SIG-M5 treated with dmso at 0.1 percent for 504 hours (cell line): ENCODE data around the gene PTH1R.

Source experiments
- DNase-seq: peaks from one replicate; lab custom pipeline; 2025; ENCODE audit not compliant: unreplicated experiment; lab: John Stamatoyannopoulos, UW

PTH1R gene

DNA sequence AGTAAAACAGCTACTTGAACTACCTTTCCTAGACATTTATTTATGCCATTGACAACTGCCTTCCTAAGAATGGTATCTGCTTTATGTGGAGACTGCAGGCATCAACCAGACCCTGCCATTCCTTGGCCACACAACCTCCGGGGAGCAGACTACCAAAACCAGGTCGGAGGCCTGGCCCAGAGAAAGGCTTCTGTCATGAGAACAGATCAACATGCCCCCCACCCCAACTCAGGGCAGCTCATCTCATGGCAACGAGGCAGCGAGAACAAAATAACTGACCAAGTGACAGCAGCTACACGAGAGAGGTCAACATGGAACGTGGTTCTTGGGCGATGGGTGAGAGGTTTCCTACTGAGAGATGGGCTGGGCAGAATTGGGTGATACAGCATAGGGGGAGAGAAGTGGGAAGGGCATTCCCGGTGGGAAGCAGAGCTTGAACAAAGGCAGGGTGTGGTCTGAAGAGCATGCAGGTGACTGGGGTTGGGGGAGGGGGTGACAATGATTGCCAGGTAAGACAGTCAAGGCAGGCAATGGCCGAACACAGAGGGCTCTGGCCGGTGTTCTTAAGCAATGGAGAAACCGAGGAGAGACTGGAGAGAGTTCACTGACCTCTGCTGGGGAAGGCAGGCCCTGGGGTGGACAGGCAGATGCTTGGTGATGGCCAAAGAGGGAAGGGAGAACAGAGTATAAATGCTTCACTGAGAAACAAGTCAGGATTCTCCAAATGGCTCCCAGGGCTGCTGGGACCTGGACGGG is 65.1 kb downstream of the PTH1R start:
- no peak for DNase-seq

DNA sequence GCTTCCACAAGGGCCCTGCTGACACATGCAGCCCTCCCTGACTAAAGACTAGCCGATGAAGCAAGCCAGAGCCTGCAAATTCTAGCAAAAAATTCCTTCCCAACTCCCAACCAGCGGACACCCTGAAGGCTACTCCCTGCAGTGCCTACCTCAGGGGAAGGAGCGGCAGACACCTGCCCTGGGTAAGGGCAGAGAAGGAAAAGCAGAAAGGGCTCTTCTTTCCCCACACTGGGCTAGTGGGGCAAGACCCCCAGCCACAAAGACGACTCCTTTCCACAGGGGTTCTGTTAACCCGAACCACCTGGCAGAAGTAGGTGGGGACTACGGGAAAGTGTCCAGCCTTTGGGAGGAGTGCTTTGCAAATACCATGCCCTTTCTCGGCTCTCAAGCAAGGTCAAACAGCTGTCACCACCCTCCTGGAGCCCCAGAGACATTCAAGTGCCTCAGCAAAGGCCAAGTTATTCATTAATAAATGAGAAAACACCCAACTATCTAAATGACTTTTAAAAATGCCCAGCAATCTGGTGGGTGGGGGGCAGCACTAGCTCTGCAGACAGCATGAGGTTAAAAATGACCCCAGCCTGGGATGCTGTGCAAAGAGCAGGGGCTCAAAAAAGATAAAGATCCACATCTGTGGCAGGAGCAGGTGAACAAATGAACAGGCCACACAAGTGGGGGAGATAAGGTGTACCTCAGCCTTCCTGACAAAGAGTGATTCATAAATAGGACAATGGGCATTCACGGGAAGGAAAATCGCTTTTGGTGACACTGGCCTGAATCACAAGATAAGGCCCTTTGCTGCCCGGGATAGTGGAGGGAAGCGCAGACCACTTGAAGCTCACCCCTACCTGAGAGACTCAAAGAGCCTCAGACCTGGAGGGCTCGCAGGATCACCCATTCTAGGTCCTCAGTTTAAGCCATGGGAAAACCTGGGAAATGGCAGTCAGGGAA is 66.0 kb downstream of the PTH1R start:
- no peak for DNase-seq

DNA sequence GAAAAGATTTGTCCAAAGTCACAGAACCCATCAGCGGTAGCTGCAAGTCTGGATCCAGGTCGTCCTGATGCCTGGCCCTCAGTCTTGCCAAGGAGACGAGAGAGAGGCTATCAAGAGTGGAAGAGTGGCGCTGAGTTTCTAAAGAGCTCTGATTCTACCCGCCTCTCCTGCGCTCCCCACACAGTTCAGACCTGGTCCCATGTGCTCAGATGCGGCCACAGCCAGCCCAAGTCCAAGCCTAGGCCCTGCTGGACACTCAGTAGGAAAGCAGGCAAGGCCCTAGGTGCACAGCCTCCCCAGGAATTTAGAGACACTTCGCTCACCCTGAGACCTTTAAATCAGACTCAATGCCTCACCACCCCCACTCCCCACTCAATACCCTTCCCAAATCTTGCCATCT is 66.7 kb downstream of the PTH1R start:
- no peak for DNase-seq

DNA sequence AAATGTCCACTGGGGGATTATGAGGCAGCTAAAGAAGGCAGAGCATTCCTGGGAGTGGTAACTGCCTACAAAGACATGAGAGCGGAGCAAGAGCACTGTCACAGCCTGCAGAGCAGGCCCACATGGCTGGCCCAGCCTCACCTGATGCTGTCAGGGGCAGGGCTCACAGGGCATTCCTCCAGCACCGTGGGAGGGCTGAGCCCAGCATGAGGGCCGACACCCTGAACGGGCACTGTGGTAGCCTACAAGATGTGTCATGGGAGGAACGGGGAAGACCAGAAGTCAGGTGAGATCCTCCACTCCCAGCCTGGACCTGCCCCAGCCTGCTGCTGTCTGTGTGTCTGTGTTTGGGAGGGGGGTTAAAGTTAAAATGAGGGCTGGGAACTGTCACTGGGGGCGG is 68.9 kb downstream of the PTH1R start:
- DNase-seq, result no peak

DNA sequence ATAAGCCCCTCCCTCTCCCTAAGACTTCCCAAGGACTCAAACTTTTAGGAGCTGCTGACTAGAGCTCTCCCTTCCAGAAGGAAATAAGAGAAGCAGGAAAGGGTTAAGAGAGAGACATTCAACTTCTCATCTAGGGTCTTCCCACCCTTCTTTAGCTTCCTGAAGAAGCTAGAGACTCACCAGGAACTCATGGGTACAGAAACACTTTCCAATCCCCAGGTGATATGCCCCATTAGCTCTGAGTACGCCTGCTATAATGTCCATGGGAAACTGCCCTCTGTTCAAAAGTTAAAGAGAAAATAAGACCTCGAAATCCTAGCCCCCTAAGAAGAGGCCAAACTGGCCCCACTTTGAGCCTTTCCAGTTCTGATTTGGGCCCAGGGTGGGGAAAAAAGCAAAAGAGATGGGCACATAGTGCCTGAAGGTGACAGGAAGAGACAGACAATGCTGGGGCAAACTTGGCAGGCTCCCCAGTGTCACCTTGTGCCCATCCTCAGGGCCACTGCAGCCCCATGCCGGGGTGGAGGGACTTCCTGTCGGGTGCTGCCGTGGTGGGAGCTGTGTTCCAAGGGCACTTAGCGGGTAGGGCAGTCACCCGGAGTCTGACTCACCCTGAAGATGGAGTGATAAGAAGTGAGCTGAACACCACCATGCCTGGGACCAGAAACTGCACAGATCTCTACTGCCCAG is 69.5 kb downstream of the PTH1R start:
- DNase-seq, result no peak

DNA sequence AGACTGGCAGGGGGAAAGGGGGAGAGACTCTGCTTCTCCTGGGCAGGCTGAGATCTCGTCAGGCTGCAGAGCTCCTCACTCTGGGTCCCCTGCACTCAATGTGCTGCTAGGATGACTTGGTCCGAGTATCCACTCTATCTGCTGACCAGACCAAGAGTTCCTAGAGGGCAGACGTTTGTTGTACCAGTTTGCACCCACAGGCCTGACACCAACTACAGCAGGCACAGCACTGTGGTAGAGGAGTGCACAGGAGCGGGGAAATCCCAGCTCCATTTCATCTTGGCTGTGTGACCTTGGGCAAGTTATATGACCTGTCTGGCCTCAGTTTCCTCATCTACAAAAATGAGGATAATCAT is 70.0 kb downstream of the PTH1R start:
- DNase-seq, result no peak

DNA sequence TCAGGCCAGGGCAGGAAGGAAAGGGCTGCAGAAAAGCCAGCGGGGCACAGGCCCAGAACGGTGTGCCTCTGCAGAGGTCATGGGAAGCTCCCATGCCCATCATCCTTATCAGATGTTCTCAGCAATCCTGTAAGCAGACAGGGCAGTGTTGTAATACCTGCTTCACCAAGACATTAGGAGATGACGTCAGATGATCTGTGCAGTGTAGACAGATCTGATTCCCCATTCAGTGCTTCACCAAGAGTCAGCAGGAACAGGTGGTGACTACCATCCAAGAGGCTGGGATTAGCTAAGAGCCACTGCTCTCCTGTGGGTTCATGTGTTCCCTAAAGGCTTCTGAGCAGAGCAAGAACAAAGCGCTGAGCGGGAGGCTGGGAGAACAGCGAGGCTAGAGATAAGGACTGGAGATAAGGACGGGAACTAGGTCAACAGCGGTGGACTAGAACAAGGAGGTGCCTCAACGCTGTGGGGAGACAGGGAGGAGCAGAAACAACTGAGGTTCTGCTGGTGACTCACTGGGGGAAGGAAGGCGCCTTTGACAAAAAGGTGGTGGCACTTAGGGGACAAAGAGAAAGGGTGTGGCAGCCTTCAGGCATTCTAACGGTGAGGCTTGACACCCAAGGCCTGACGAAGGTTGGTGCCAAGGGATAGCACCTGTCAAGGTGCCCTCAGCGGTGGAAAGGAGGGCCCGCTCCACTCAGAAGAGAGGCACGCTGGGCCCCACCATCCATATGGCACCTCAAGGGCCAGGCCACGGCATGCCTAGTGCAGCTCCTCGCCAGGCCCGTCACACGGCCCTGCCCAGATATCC is 70.7 kb downstream of the PTH1R start:
- peak; percentile 68 for DNase-seq

DNA sequence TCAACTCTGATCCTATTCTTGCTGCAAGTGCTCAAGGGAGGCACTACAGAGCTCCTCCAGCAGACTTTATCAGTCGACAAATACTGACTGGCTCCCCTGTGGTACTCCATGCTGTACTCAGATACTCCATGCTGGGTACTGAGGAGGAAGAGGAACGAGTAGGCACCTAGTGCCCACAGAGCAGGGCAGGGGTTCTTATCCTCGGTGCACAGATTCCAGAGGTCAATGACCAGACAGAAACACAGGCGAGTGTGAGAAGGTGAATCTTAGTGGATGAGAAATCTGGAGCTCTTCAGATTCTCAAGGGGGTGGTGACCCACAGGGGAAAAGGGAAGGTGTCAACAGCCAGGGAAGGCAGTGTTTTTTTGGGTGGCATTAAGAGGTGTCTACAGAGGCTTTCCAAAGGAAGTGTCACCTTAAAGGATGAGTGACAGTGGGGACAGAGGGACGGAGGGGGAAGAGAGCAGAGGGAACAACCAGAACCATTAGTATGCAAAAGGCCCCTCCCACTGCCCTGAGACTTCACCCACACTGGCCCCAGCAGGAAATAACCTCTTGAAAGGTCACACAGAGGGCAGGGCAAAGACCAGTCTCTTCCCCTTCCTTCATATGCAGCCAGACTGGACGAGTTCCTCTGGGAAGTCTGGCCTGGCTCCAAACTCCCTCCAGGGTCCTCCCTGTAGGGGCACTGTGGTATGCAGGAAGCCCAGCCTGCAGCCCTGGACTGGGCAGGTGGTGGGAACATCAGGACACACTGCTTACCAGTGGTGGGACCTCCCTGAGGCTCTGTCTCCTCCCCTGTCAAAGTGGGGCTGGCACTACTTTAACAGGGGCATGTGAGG is 71.5 kb downstream of the PTH1R start:
- no peak for DNase-seq

DNA sequence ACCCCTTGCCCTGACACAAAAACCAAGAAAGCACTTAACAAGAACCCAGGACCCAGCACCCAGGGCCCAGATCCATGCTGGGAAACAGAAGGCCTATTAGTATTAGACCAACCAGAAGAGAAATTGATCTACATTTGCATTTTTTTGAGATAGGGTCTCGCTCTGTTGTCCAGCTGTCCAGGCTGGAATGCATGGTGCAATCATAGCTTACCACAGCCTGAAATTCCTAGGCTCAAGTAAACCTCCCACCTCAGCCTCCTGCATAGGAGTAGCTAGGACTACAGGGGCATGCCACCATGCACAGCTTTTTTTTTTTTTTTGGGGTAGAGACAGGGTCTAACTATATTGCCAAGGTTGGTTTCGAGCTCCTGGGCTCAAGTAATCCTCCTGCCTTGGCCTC is 72.7 kb downstream of the PTH1R start:
- no peak for DNase-seq

DNA sequence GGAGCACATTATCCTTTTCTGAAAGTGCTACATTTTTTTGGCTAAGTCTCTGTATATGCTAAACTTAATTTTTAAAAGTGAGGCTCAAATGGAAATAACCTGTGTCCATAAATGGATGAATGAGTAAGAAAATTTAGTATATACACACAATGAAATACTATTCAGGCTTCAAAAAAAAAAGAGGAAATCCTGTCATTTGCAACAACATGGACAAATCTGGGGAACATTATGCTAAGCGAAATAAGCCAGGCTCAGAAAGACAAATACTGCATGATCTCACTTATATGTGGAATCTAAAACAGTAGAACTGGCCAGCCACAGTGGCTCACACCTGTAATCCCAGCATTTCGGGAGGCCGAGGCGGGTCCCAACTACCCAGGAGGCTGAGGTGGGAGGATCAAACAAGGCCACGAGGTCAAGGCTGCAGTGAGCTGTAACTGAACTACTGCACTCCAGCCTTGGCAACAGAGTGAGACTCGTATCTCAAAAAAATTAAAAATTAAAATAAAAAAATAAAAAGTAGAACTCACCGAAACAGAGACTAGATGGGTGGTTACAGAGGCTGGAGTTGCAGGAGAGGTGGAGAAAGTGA is 73.2 kb downstream of the PTH1R start:
- DNase-seq, result no peak

DNA sequence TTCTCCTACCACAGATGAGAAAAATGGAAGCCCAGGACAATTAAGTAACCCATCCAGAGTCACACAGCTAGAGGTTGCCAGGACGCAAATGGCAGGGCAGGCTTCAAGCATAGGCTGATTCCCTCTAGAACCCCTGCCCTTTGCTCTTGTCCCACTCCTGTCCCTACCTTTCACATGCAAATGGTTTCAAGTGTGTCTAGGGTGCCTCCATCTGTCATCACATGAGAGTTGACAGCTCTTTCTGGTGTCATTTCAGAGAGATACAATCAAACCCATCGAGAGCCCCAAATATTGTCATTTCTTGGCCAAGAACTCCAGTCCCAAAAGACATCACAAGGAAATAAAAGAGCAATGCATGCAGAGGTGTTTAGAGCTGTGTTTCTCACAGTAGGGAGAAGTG is 75.3 kb downstream of the PTH1R start:
- DNase-seq, result no peak
